Tibial artery (tissue), 4 donors: ENCODE results near the gene RANBP3.
"Not testable (repeated sequence)": the region's sequence is repeated elsewhere in the genome, so short reads cannot be mapped to it uniquely, and the experiment has no call there.

Experiments used
- DNase-seq, 2 donors: peaks; one replicate each; pipeline ENCODE4 v3.0.0-alpha.2; 2019
- H3K27ac ChIP-seq, 2 donors: fragments of 200-600 bp; sonication (generic) in 1 of 2; 1 replicate in 1 of 2; 2 replicates in 1 of 2; pipeline ENCODE4 v1.5.1; 2018 to 2019; ENCODE audit warnings: mild to moderate bottlenecking in 1 of 2
- H3K27me3 ChIP-seq, 2 donors: fragments of 200-600 bp; sonication (generic) in 1 of 2; one replicate each; pipeline versions ENCODE4 v1.5.1 to v1.6.0; 2016 to 2019
- H3K36me3 ChIP-seq, 3 donors: fragments of 200-600 bp; sonication (generic) in 2 of 3; one replicate each; pipeline ENCODE4 v1.5.1; 2016 to 2019; ENCODE audit warnings: mild to moderate bottlenecking in 2 of 3
- H3K4me1 ChIP-seq, 4 donors: fragments of 200-600 bp; sonication (generic) in 2 of 4; 1 replicate in 3 of 4; 2 replicates in 1 of 4; pipeline ENCODE4 v1.5.1; 2016 to 2019
- H3K4me3 ChIP-seq, 2 donors: fragments of 200-600 bp; sonication (generic) in 1 of 2; 1 replicate in 1 of 2; 2 replicates in 1 of 2; pipeline ENCODE4 v1.5.1; 2018 to 2019; ENCODE audit warnings: mild to moderate bottlenecking in 2 of 2
- H3K9me3 ChIP-seq, 3 donors: fragments of 200-600 bp; sonication (generic) in 1 of 3; one replicate each; pipeline ENCODE4 v1.5.1; 2016 to 2019
- CTCF ChIP-seq, 2 experiments: fragments of 200-600 bp in 1 of 2; fragments of 450-650 bp in 1 of 2; IDR thresholded peaks; one replicate each; pipeline ENCODE4 v1.5.1; 2017 to 2019; ENCODE audit warnings: antibody characterized with exemption in 2 of 2, mild to moderate bottlenecking in 1 of 2, moderate library complexity in 1 of 2
- intact Hi-C: fragments of 100-400 bp; cut with DNase I; formaldehyde crosslinking; loops from one replicate; pipeline ENCODE4 v1.15.0; 2023; ENCODE audit warnings: low total_unique reads

RANBP3 gene

GRCh38 chr19:5966215-5966614 is 11.7 kb downstream of the RANBP3 start:
- Histone ChIP-seq H3K27me3 (no peaks in the 10 kb centered on the region), H3K27ac (no peak overlapping the region), H3K36me3 (peaks cover 0 to 14% (median 0%) of the 10 kb centered on the region in 3 donors), H3K4me1 (peaks cover 0 to 67% (median 46%) of the 10 kb centered on the region in 4 donors), H3K9me3 (no peaks in the 10 kb centered on the region), H3K4me3 (no peak overlapping the region)
- no peak for DNase-seq
- intact Hi-C loops = no loop called here
- TF ChIP-seq CTCF (IDR thresholded peaks at IDR 0.05) = no peak

DNA sequence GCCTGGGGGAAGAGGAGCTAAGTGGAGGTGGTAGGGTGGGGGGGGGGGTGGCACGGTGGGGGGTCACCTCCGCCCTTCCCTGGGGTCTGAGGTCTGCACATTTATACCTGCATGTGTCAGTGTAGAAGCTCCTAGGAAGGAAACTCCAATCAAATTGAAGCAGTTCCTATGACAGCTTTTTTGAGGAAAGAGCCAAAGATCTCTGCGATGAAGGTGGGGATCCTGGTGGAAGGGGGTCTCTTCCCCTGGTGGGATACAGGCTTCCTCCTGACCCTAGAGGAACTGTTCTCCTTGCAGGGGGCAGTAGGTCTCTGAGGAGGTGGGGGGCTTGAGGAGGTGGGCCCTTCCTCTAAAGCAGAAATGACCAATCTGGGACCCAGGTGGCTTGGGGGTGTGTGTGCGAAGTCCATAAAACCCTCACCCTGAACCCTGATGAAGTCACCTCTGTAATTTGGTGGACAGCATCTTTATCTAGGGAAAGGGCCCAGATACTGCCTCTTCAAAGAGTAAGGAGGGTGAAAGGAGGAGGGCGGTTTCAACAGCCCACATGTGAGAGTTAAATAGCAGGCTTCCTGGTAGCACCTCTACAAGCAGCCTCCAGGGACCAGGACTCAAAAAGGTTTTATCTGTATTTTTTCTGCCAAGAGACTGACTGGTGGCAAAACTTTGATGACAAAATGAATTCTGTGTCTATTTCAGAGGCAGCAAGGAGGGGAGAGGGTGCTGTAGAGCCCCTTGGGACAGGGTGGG is 12.9 kb downstream of the RANBP3 start:
- H3K36me3 ChIP-seq = peaks cover 0 to 14% (median 0%) of the 10 kb centered on the region in 3 donors
- no peak overlapping the region for H3K4me3 ChIP-seq
- no peaks in the 10 kb centered on the region for H3K9me3 ChIP-seq
- no peak for TF ChIP-seq CTCF (IDR thresholded peaks at IDR 0.05)
- no peak for DNase-seq
- no peak overlapping the region for H3K27ac ChIP-seq
- peaks cover 0 to 73% (median 54%) of the 10 kb centered on the region in 4 donors for H3K4me1 ChIP-seq
- intact Hi-C loops = no loop called here
- H3K27me3 ChIP-seq = no peaks in the 10 kb centered on the region

DNA sequence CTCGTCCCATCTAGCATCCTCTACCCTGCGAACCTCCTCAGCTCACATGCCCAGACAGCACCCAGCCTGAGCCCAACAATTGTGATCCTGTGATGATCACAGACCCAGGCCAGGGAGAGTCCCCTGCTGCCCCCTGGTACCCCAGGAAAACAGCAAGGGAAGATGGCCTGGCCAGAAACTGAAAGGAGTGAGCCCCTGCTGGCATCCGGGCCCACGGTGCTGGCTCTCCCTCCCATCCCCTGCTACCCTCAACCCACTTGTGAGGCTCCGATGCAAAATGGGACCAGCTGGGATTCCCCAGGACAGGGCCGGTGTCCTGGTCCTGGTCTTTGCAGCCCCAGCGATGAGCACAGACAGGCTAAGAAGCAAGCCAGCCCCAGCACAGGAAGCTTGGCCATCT is 14.1 kb downstream of the RANBP3 start:
- TF ChIP-seq CTCF (IDR thresholded peaks at IDR 0.05) = no peak
- H3K4me3 ChIP-seq = no peak overlapping the region
- no peak overlapping the region for H3K27ac ChIP-seq
- no peak for DNase-seq
- H3K27me3 ChIP-seq = no peaks in the 10 kb centered on the region
- H3K9me3 ChIP-seq = no peaks in the 10 kb centered on the region
- intact Hi-C loops = no loop called here
- peaks cover 0 to 14% (median 0%) of the 10 kb centered on the region in 3 donors for H3K36me3 ChIP-seq
- peaks cover 0 to 78% (median 54%) of the 10 kb centered on the region in 4 donors for H3K4me1 ChIP-seq

- H3K27me3 ChIP-seq, H3K9me3 ChIP-seq, H3K27ac ChIP-seq, DNase-seq, intact Hi-C loops, H3K4me3 ChIP-seq: not testable (repeated sequence)
- peaks cover 0 to 14% (median 0%) of the 10 kb centered on the region in 3 donors for H3K36me3 ChIP-seq
- peaks cover 0 to 78% (median 48%) of the 10 kb centered on the region in 4 donors for H3K4me1 ChIP-seq
Measured at GRCh38 chr19:5963259-5963658, 14.7 kb downstream of the RANBP3 start.

DNA sequence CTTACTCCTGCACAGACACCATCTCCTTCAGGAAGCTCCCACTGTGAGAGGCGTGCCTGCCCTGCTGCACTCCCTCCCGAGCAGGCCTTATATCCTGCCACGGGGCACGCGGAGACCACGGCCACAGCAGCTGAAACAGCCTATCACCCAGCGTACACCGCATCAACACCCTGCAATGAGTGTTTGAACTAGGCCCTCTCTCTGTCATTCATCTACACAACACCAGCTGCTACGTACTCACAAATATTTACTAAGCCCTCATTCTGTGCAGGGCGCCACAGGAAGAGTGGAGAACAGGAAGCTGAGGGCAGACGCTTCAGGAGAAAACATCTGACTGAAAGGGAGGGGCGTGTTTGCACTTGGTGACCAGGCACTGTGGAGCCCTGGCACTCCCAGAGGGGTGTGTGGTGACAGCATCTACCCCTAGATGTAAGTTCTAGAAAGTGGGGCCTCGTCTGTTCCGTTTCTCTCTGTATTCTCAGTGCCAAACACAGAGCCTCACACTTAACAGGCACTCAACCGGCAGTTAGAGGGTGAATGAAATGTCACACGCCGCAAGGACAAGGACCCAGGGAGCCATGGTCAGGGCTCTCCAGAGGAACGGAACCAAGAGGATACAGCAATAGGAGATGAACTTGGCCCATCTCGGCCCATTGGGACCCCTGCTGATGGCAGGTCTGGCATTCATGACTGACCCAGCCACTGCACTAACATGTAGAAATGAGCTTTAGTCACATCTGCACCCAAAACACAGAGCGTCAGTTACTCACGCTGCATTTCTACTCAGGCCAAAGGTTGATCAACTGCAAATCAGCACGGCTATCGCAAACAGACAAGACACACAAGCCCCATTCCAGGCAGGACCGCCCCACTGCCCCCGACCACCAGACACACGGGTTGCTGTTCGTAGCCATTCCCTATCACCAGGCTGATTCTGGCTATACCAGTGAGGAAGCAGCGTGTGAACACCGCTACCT is 15.7 kb downstream of the RANBP3 start:
- peak in 1 of 2 donors; percentile 54 for DNase-seq
- Histone ChIP-seq H3K4me1 (peaks cover 0 to 69% (median 40%) of the 10 kb centered on the region in 4 donors), H3K4me3 (no peak overlapping the region), H3K9me3 (no peaks in the 10 kb centered on the region), H3K27ac (no peak overlapping the region), H3K36me3 (peaks cover 0 to 14% (median 0%) of the 10 kb centered on the region in 3 donors), H3K27me3 (no peaks in the 10 kb centered on the region)
- no peak for TF ChIP-seq CTCF (IDR thresholded peaks at IDR 0.05)
- intact Hi-C loops = no loop called here

DNA sequence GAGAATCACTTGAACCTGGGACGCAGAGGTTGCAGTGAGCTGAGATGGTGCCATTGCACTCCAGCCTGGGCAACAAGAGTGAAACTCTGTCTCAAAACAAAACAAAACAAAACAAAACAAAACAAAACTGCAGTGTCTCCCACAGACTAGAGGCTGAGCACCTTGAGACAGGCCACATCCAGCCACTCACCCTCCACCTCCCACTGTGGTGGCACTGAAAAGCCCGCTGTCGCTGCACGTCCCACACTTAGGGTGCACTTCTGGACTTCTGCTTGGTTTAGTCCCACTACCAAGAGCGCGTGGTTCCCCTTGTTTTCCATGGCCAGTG is 16.3 kb downstream of the RANBP3 start:
- H3K4me1 ChIP-seq = peaks cover 0 to 68% (median 37%) of the 10 kb centered on the region in 4 donors
- DNase-seq = not testable (repeated sequence)

More for the DNA sequence above, 16.3 kb downstream of the RANBP3 start:
- H3K9me3 ChIP-seq, H3K27me3 ChIP-seq, H3K27ac ChIP-seq, intact Hi-C loops, H3K4me3 ChIP-seq: not testable (repeated sequence)
- H3K36me3 ChIP-seq = peaks cover 0 to 14% (median 0%) of the 10 kb centered on the region in 3 donors
